Measurements from ENCODE around the gene MBD3L2B.
"Not testable (repeated sequence)": the region's sequence is repeated elsewhere in the genome, so short reads cannot be mapped to it uniquely, and the experiment has no call there.

The MBD3L2B gene

GRCh38 chr19:7054635-7055368 is 33.6 kb upstream of the MBD3L2B start:
- H3F3A ChIP-seq (ENCODE audit: insufficient read depth, low read length); H4K20me1 ChIP-seq (ENCODE audit: insufficient read depth, low read length); H3K27ac ChIP-seq (ENCODE audit: low read length); H3K9me3 ChIP-seq (replicated peaks; ENCODE audit: insufficient read depth, low read length); H3K4me3 ChIP-seq (ENCODE audit: low read length); H3K4me2 ChIP-seq (ENCODE audit: low read depth, low read length); H3K79me2 ChIP-seq (ENCODE audit: low read length); H3K9me2 ChIP-seq (replicated peaks; ENCODE audit: insufficient read depth, low read length); H3K36me3 ChIP-seq (replicated peaks; ENCODE audit: insufficient read depth, low read length); H3K9ac ChIP-seq (ENCODE audit: low read length); DNase-seq; H3K4me1 ChIP-seq (ENCODE audit: low read length); H2AFZ ChIP-seq (ENCODE audit: low read length): not testable (repeated sequence)
- peaks cover 12% of the 10 kb centered on the region for H3K27me3 ChIP-seq (replicated peaks; ENCODE audit: insufficient read depth, low read length)

- not testable (repeated sequence) for H2AFZ ChIP-seq (ENCODE audit: low read length); H3K4me2 ChIP-seq (ENCODE audit: low read depth, low read length); H3K4me1 ChIP-seq (ENCODE audit: low read length); H3K9me2 ChIP-seq (replicated peaks; ENCODE audit: insufficient read depth, low read length); H3K36me3 ChIP-seq (replicated peaks; ENCODE audit: insufficient read depth, low read length); H3K9ac ChIP-seq (ENCODE audit: low read length); H3F3A ChIP-seq (ENCODE audit: insufficient read depth, low read length); H3K27ac ChIP-seq (ENCODE audit: low read length); H4K20me1 ChIP-seq (ENCODE audit: insufficient read depth, low read length); H3K4me3 ChIP-seq (ENCODE audit: low read length); H3K79me2 ChIP-seq (ENCODE audit: low read length); DNase-seq; H3K9me3 ChIP-seq (replicated peaks; ENCODE audit: insufficient read depth, low read length)
- peaks cover 12% of the 10 kb centered on the region for H3K27me3 ChIP-seq (replicated peaks; ENCODE audit: insufficient read depth, low read length)
These were observed 31.7 kb upstream of the MBD3L2B start for GRCh38 chr19:7052896-7053295.

- not testable (repeated sequence) for H4K20me1 ChIP-seq (ENCODE audit: insufficient read depth, low read length); H3K9ac ChIP-seq (ENCODE audit: low read length); H3K4me2 ChIP-seq (ENCODE audit: low read depth, low read length); H3K9me3 ChIP-seq (replicated peaks; ENCODE audit: insufficient read depth, low read length); H3K4me1 ChIP-seq (ENCODE audit: low read length); H3K27ac ChIP-seq (ENCODE audit: low read length); H3F3A ChIP-seq (ENCODE audit: insufficient read depth, low read length); H2AFZ ChIP-seq (ENCODE audit: low read length); H3K9me2 ChIP-seq (replicated peaks; ENCODE audit: insufficient read depth, low read length); DNase-seq; H3K79me2 ChIP-seq (ENCODE audit: low read length); H3K36me3 ChIP-seq (replicated peaks; ENCODE audit: insufficient read depth, low read length); H3K4me3 ChIP-seq (ENCODE audit: low read length)
- H3K27me3 ChIP-seq (replicated peaks; ENCODE audit: insufficient read depth, low read length): peaks cover 12% of the 10 kb centered on the region
These were observed 30.2 kb upstream of the MBD3L2B start for GRCh38 chr19:7051421-7051820.

- not testable (repeated sequence) for H3K9me3 ChIP-seq (replicated peaks; ENCODE audit: insufficient read depth, low read length); H3K27ac ChIP-seq (ENCODE audit: low read length); H2AFZ ChIP-seq (ENCODE audit: low read length); H3K4me1 ChIP-seq (ENCODE audit: low read length); H3F3A ChIP-seq (ENCODE audit: insufficient read depth, low read length); H3K79me2 ChIP-seq (ENCODE audit: low read length); H3K9ac ChIP-seq (ENCODE audit: low read length); H3K4me2 ChIP-seq (ENCODE audit: low read depth, low read length); H3K4me3 ChIP-seq (ENCODE audit: low read length); H3K9me2 ChIP-seq (replicated peaks; ENCODE audit: insufficient read depth, low read length); H4K20me1 ChIP-seq (ENCODE audit: insufficient read depth, low read length); DNase-seq; H3K36me3 ChIP-seq (replicated peaks; ENCODE audit: insufficient read depth, low read length)
- peaks cover 12% of the 10 kb centered on the region for H3K27me3 ChIP-seq (replicated peaks; ENCODE audit: insufficient read depth, low read length)
These were observed 27.8 kb upstream of the MBD3L2B start, which contains the start of gene MBD3L2 for GRCh38 chr19:7049021-7049420. Gene MBD3L2, plus strand, starts transcription at chr19:7049321. Its CDS starts 53 bp downstream, at chr19:7049374.

- not testable (repeated sequence) for H2AFZ ChIP-seq (ENCODE audit: low read length); DNase-seq; H3K9me3 ChIP-seq (replicated peaks; ENCODE audit: insufficient read depth, low read length); H3K4me1 ChIP-seq (ENCODE audit: low read length); H3K4me3 ChIP-seq (ENCODE audit: low read length); H3K36me3 ChIP-seq (replicated peaks; ENCODE audit: insufficient read depth, low read length); H3K79me2 ChIP-seq (ENCODE audit: low read length); H3K27ac ChIP-seq (ENCODE audit: low read length); H4K20me1 ChIP-seq (ENCODE audit: insufficient read depth, low read length); H3K9ac ChIP-seq (ENCODE audit: low read length); H3K27me3 ChIP-seq (replicated peaks; ENCODE audit: insufficient read depth, low read length); H3K4me2 ChIP-seq (ENCODE audit: low read depth, low read length); H3K9me2 ChIP-seq (replicated peaks; ENCODE audit: insufficient read depth, low read length); H3F3A ChIP-seq (ENCODE audit: insufficient read depth, low read length)
These were observed 20.3 kb upstream of the MBD3L2B start for GRCh38 chr19:7041563-7041962.

- H3K9ac ChIP-seq (ENCODE audit: low read length); H3K79me2 ChIP-seq (ENCODE audit: low read length): not testable (repeated sequence)
These were observed 18.8 kb upstream of the MBD3L2B start, which contains the start of gene MBD3L4 for GRCh38 chr19:7040079-7040478. Gene MBD3L4, minus strand, starts transcription at chr19:7040179. Its CDS starts 35 bp downstream, at chr19:7040144.

GRCh38 chr19:7030278-7030677 is 9.0 kb upstream of the MBD3L2B start, which contains the start of gene MBD3L5:
Gene MBD3L5, plus strand, starts transcription at chr19:7030578. Its CDS starts 34 bp downstream, at chr19:7030612.
- not testable (repeated sequence) for H4K20me1 ChIP-seq (ENCODE audit: insufficient read depth, low read length); H3K4me2 ChIP-seq (ENCODE audit: low read depth, low read length); H3K27me3 ChIP-seq (replicated peaks; ENCODE audit: insufficient read depth, low read length); H3K9me3 ChIP-seq (replicated peaks; ENCODE audit: insufficient read depth, low read length); H3K9ac ChIP-seq (ENCODE audit: low read length); H2AFZ ChIP-seq (ENCODE audit: low read length); H3F3A ChIP-seq (ENCODE audit: insufficient read depth, low read length); H3K27ac ChIP-seq (ENCODE audit: low read length); H3K4me3 ChIP-seq (ENCODE audit: low read length); DNase-seq; H3K4me1 ChIP-seq (ENCODE audit: low read length); H3K79me2 ChIP-seq (ENCODE audit: low read length); H3K36me3 ChIP-seq (replicated peaks; ENCODE audit: insufficient read depth, low read length); H3K9me2 ChIP-seq (replicated peaks; ENCODE audit: insufficient read depth, low read length)

More at GRCh38 chr19:7040079-7040478, 18.8 kb upstream of the MBD3L2B start, which contains the start of gene MBD3L4:
- H3K9me3 ChIP-seq (replicated peaks; ENCODE audit: insufficient read depth, low read length); H3F3A ChIP-seq (ENCODE audit: insufficient read depth, low read length); DNase-seq; H3K27ac ChIP-seq (ENCODE audit: low read length); H3K9me2 ChIP-seq (replicated peaks; ENCODE audit: insufficient read depth, low read length); H3K36me3 ChIP-seq (replicated peaks; ENCODE audit: insufficient read depth, low read length); H3K4me1 ChIP-seq (ENCODE audit: low read length); H3K4me3 ChIP-seq (ENCODE audit: low read length); H4K20me1 ChIP-seq (ENCODE audit: insufficient read depth, low read length); H3K27me3 ChIP-seq (replicated peaks; ENCODE audit: insufficient read depth, low read length); H3K4me2 ChIP-seq (ENCODE audit: low read depth, low read length); H2AFZ ChIP-seq (ENCODE audit: low read length): not testable (repeated sequence)

GRCh38 chr19:7028790-7029189 is 7.6 kb upstream of the MBD3L2B start:
- not testable (repeated sequence) for H3F3A ChIP-seq (ENCODE audit: insufficient read depth, low read length)

More at GRCh38 chr19:7028790-7029189, 7.6 kb upstream of the MBD3L2B start:
- H3K9ac ChIP-seq (ENCODE audit: low read length); H3K36me3 ChIP-seq (replicated peaks; ENCODE audit: insufficient read depth, low read length); H3K27me3 ChIP-seq (replicated peaks; ENCODE audit: insufficient read depth, low read length); DNase-seq; H3K27ac ChIP-seq (ENCODE audit: low read length); H3K4me2 ChIP-seq (ENCODE audit: low read depth, low read length); H2AFZ ChIP-seq (ENCODE audit: low read length); H3K4me1 ChIP-seq (ENCODE audit: low read length); H4K20me1 ChIP-seq (ENCODE audit: insufficient read depth, low read length); H3K9me3 ChIP-seq (replicated peaks; ENCODE audit: insufficient read depth, low read length); H3K4me3 ChIP-seq (ENCODE audit: low read length); H3K79me2 ChIP-seq (ENCODE audit: low read length); H3K9me2 ChIP-seq (replicated peaks; ENCODE audit: insufficient read depth, low read length): not testable (repeated sequence)
